Stimulated activated CD8-positive, alpha-beta memory T cell treated with anti-CD3 and anti-CD28 coated beads, Interleukin-7, amount 100 ng/mL, for 24 hours (primary cell): ENCODE results near the gene LRRN1.
"Not testable (repeated sequence)": the region's sequence is repeated elsewhere in the genome, so short reads cannot be mapped to it uniquely, and the experiment has no call there.

Experiments used
- DNase-seq: peaks from one replicate; pipeline ENCODE4 v3.0.0-alpha.2; 2020; ENCODE audit warnings: low read depth

Gene LRRN1

GRCh38 chr3:3813013-3813412 is 13.8 kb downstream of the LRRN1 start:
- DNase-seq = no peak

DNA sequence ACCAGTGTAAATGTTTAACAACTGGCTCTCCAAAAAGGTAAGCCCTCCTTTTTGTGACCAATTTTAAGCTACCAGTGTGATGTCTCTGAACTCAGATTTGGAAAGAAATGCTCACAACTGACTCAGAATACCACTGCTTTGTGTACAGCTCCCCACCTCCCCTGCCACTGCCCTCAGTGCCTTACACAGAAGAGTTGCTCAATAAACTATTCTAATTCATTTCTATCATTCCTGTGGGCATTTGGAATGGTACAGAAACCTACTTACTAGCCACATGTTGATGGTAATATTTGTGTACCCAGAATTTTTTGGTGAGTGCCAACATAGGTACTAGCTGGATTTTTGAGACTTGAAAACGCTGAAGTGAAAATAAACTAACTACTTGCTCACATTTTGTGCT is 16.0 kb downstream of the LRRN1 start:
- DNase-seq = no peak

- no peak for DNase-seq
These were observed 16.8 kb downstream of the LRRN1 start for GRCh38 chr3:3816034-3816433.

GRCh38 chr3:3817865-3818264 is 18.6 kb downstream of the LRRN1 start:
- DNase-seq = no peak

- DNase-seq = no peak
These were observed 22.5 kb downstream of the LRRN1 start for GRCh38 chr3:3821777-3822176.

DNA sequence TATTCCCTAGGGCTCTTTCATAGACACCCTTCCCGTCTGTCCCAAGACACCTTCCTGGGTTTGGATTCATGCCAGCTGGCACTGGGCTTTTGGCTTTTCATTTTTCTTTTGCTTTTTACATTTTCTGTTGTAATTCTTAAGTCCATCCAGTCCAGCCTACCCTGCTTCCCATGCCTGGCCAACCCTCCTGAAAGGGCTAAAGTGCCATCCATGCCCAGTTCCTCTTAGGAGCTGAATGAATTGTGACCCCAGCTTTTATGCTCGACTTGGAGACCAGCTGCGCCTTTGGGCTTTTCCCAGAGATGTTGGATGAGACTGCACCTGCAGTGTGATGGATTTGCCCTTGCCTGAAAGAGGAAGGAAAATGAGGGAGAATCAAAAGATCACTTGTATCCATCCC is 25.8 kb downstream of the LRRN1 start:
- DNase-seq = no peak

DNA sequence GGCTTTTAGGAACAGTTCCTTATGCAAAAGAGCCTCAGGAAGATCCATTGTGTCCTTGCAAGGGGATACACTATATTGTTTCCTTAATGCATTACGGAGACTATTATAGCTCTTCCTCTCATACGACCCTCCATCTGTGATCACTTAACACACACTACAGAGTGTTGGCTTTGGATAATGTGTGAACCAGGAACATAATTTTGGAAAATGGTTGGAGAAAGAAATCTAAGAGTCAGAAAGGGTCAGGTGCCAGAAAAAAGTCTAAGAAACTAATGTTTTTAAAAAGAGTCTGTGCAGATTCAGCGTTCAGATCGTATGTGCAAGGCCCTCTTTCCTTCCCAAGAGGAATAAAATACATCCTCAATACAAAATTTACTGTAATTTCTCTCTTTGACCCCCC is 27.3 kb downstream of the LRRN1 start:
- DNase-seq = no peak

GRCh38 chr3:3827111-3827510 is 27.9 kb downstream of the LRRN1 start:
- DNase-seq = no peak

DNA sequence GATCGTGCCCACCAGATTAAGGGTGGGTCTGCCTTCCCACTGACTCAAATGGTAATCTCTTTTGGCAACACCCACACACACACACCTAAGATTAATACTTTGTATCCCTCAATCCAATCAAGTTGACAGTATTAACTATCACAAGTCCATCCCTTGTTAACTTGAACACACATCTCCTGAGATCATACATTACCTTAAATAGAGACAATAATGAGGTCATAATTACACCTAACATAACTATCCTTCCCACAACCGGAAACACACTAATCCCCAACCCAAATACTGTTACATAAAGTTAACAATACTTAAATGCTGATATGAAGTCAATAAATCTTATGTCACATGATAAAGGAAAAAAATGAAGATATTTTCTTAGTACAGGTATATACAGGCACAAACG is 29.2 kb downstream of the LRRN1 start:
- DNase-seq = not testable (repeated sequence)

DNA sequence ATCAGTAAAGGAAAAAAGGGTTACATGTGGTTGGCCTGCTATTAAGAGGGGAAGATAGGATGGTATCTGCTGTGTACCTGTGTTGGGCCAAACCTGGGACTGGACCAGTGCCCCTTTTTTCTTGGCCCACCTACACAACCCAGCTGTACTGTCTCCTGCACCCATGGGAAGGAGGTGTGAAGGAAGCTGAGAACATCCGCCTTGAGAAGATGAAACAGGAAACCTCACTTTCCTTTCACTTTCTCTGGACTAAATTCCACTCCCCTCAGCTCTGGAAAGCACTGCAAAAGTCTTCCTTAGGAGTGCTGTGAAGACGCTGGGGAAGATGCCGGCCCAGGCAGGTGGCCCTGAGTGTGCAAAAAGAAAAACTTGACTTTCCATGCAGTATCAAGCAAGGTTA is 37.6 kb downstream of the LRRN1 start:
- no peak for DNase-seq

- DNase-seq = no peak
These were observed 43.1 kb downstream of the LRRN1 start for GRCh38 chr3:3842356-3842755.

DNA sequence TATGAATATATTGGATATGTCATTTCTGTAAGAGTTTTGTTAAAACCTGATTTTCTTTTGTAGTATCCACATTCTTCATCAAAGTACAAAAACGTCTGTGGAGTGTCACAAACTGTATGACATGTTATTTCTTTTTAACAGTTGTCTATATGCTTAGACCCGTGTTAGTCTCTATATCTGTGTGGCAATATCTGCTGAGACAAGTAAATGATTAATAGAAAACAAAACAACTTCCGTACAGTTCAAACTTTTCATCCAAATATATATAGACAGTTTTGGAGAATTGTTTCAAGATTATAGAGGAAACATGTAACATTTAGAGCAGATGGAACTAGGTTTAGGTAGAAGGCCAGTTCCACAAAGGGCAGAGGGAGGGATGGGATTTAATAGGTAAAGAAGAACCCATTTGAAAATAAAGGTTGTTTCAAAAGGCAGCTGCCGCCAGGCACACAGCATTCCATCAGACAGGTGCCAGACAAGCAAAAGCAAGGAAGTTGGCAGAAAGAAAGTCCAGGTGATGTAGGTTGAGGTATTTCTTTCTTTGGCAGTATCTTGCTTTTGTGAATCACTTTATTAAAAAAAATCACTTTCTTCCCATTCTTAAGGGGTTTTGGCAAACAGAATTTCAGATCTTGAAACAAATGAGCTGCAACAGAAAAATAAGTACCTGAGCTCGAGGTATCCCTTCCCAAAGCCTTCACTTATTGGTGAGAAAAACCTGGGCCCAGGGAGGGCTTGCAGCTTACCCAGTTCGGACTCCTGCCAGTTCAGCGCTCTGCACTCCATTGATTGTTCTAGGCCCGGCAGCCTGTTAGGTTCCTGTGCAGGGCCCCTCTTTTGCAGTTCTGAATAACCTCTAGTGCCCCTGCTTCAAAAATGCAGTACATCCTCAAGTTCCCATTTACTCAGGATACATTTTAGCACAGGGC is 49.0 kb downstream of the LRRN1 start:
- DNase-seq = no peak

GRCh38 chr3:3848923-3849275 is 49.7 kb downstream of the LRRN1 start:
- DNase-seq = no peak

DNA sequence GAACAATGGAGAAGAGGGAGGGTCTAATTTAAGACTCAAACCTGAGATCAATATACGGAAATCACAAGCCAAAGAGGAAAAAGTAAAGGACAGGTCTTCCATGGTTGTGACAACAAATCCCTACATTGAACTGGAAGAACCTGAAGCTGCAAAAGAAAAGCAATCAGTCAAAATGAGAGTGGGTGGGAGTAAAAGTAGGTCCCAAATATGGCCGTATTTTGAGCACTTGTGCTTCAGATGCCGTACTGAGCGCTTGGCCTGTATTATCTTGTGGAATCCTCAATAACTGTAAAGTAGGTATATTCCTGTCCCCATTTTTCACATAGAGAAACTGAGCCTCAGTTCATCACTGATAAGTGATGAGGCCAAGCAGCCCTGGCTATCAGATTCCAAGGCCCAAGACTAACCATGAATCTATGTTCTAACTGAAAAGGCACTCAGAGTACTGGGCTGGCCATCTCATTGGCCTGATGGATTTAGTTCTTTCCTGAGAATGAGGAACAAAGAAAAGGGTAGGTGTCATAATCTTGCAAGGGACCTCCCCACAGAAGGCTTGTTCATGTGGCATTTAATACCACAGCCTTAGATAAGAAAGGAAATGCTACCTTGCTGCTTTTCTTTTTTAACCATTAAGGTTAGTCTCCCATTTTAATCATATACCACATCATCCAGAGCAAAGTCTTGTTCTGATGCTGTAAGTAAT is 52.5 kb downstream of the LRRN1 start:
- no peak for DNase-seq

GRCh38 chr3:3853544-3853943 is 54.3 kb downstream of the LRRN1 start:
- DNase-seq = no peak

- no peak for DNase-seq
These were observed 55.8 kb downstream of the LRRN1 start for GRCh38 chr3:3855056-3855455.

- no peak for DNase-seq
These were observed 61.0 kb downstream of the LRRN1 start for GRCh38 chr3:3860235-3860634.

GRCh38 chr3:3862534-3862933 is 63.3 kb downstream of the LRRN1 start:
- DNase-seq = no peak

- DNase-seq = no peak
These were observed 76.3 kb downstream of the LRRN1 start for GRCh38 chr3:3875491-3875890.

DNA sequence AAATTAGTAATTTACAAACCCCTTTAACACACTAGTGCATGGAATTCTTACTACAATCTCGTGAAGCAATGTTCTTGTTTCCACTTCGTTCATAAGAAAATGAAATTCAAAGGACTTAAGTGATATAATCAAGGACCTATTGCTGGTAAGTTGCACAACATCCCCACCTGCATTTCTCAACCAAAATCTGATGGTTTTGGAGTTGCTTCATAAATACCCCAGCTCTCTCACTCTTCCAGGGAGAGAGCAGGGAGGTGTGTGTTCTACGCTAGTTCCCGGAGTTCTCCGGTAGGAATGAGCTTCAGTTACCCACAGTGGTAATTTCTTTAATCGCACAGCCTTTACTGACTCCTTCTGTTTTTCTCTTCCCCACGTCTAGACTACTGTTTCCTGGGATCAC is 81.8 kb downstream of the LRRN1 start:
- no peak for DNase-seq

- DNase-seq = not testable (repeated sequence)
These were observed 88.1 kb downstream of the LRRN1 start for GRCh38 chr3:3887311-3887710.

DNA sequence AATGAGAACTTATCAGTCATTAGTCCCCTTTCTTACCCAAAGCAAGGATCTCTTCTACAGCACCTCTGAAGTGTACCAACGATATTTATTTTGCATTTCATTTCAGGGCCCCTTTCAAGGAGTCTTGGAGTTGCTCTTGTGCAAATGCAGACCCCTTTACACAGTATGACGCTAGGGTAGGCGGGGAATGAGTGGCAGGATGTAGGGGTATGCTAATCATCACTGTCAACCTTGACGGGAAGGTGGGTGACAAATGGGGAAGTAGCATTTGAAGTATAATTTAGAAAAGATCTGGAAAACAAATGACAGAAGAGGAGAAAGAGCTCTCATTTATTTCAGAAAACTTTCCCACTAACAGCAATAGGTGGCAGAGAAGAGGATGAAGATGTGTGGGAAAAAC is 94.4 kb downstream of the LRRN1 start:
- DNase-seq = no peak
